ENCODE measurements around the gene GPC3.

The GPC3 gene

GRCh38 chrX:133601116-133601515 is 384.3 kb downstream of the GPC3 start:
- DNase-seq (ENCODE audit: low read depth in 2 of 2), result no peak

GRCh38 chrX:133600536-133600935 is 384.9 kb downstream of the GPC3 start:
- no peak for DNase-seq (ENCODE audit: low read depth in 2 of 2)

DNA sequence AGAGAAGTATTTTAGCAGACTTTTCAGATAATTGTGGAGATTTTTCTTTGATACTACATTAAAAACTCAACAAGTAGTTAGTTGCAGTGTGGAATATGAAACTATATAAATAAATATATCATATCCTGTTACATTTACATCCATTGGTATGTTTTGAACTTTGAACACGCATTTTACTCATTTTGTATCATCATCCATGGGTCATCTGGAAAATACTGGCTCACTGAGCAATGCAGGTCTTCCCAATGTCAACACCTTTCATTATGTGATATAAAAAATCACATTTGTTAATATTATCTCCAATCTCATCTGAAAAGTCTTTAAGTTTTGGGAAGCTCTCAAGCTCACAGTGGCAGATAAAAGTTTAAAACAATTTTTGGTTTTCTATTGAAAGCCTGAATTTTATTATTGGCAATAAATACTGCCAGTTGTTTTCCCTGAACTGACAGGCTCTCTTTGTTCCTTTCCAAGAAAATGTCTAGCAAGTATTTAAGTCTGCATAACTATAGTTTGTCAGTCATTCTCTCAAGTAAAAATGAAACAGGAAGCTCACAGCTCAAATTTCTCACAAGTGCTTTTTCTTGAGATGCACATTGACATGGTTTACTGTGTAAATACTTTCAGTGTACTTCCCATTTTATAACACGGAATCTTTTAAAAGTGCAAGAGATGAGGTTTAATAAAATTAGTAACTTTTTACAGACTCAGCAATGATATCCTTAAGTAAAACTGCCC is 386.6 kb downstream of the GPC3 start:
- DNase-seq (ENCODE audit: low read depth in 2 of 2), result no peak

- no peak for DNase-seq (ENCODE audit: low read depth in 2 of 2)
Observed at GRCh38 chrX:133594156-133594555, 391.2 kb downstream of the GPC3 start.

DNA sequence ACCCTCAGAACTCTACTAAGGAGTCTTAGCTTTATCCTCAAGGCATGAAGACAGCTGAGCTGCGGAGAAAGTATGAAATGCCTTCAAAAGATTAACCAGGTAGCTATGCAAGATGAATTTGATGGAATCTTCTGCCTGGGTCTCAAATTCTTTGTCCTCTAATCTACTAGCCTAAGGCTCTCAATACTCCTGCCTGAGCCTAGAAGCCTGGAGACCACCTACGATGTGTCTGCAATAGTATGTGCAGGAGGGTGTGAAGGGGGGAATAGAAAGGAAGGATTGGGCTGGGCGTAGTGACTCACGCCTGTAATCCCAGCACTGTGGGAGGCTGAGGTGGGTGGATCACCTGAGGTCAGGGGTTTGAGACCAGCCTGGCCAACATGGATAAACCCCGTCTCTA is 391.9 kb downstream of the GPC3 start:
- DNase-seq (ENCODE audit: low read depth in 2 of 2), result no peak

DNA sequence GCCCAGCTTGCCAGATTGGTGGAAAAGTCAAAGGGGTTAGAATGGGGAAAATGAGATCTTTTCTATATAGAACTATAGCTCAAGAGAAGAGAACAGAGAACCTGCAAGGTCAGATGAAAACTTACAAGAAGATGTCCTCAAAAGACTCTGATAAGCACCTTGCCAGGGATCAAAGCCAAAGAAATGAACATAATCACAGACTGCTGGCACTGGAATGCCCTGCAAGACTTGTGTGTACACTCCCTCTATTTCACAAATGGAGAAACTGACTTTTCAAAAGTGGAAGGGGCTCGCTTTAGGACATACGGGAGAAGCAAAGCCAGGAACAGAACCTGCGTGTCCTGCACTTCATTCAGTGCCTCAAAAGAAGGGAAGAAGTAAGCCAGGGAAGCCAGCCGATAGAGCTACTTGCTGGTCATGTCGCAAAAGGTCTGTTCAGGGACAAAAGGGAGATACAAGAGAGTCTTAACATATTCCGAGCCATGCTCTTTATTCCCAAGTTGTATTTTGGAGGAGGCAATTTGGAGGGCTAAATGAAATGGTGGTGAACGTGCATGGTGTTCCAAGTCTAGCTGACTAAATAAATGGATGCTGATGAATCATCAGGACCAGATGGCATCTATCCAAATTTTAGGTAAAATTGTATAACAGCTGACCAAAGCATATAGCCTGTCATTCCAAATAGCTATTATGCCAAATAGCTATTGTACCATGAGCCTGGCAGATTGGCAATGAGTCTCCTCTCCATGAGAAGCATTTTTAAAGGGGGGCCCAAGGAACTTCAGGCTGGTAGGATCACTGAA is 394.5 kb downstream of the GPC3 start:
- no peak for DNase-seq (ENCODE audit: low read depth in 2 of 2)

DNA sequence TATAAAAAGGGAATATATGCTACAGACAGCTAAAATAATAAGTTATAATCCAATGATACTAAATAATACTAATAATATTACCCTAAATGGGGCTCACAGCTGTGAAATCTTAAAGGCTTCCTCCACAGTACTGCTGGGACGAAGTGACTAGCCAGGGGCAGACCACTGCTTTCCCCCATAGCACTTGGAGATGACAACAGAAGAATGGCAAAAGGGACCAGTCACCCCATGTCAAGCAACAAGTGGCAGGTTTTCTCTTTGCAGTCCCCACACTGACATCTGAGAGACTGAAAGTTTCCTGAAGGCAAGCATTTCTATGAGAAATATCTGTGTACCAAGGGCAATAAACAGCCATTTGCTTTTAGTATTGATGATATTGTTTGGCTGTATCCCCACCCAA is 396.6 kb downstream of the GPC3 start:
- no peak for DNase-seq (ENCODE audit: low read depth in 2 of 2)

DNA sequence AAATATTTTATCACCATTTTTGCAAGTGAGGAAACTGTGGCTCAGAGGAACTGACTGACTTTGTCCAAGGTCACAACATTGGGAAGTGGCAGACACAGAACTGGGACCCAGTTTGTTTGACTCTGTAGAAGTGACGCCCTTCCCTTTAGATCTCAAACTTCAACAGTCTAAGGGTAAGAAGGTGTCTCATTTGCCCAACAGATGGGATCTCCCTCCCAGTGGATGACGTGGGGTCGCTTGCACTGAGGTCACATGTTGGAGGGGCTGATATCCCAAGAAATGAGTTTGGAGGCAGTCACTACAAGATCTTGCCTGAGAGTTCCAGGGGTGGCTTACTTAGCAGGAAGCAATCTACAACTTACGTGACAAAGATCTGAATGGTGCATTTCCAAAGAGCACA is 397.6 kb downstream of the GPC3 start:
- no peak for DNase-seq (ENCODE audit: low read depth in 2 of 2)

- no peak for DNase-seq (ENCODE audit: low read depth in 2 of 2)
Observed at GRCh38 chrX:133587071-133587470, 398.3 kb downstream of the GPC3 start.

DNA sequence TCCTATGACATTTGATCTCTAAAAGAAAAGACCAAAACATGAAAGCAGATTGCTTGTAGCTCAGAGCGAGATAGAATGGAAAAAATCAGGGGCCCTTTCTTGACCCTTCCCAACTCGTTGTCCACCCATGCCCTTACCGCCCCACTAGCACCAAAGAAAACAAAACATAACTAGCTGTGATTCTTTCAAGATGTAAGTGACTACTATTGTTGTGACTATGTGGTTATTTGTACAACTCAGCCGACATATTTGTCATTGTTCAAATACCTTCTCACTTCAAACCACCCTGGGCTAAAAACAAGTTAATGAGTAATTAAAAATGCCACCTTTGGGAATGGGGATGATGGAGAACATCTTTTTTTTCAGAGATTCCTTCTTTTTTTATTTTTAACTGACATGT is 399.0 kb downstream of the GPC3 start:
- no peak for DNase-seq (ENCODE audit: low read depth in 2 of 2)

GRCh38 chrX:133583825-133584224 is 401.6 kb downstream of the GPC3 start:
- DNase-seq (ENCODE audit: low read depth in 2 of 2), result no peak

DNA sequence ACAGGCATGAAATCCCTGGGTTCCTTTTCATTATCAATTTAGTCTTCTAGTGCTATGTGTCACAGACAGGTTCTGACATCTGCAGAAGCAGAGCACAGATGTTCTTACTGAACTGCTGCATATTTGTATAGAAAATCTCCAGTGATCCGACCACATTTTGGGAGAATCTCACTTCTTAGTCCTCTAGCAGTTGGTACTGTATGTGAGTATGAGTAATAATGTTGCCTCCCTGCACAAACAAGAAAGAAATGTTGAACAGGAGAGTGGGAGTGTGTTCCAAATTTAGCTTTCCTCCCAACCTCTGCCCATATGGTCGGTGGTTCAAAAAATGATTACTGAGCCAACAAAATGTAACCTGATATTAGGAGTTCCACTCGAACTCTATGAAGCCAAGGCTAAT is 404.8 kb downstream of the GPC3 start:
- DNase-seq (ENCODE audit: low read depth in 2 of 2), result no peak

- no peak for DNase-seq (ENCODE audit: low read depth in 2 of 2)
Observed at GRCh38 chrX:133579631-133580030, 405.8 kb downstream of the GPC3 start.

GRCh38 chrX:133576876-133577275 is 408.5 kb downstream of the GPC3 start:
- no peak for DNase-seq (ENCODE audit: low read depth in 2 of 2)

DNA sequence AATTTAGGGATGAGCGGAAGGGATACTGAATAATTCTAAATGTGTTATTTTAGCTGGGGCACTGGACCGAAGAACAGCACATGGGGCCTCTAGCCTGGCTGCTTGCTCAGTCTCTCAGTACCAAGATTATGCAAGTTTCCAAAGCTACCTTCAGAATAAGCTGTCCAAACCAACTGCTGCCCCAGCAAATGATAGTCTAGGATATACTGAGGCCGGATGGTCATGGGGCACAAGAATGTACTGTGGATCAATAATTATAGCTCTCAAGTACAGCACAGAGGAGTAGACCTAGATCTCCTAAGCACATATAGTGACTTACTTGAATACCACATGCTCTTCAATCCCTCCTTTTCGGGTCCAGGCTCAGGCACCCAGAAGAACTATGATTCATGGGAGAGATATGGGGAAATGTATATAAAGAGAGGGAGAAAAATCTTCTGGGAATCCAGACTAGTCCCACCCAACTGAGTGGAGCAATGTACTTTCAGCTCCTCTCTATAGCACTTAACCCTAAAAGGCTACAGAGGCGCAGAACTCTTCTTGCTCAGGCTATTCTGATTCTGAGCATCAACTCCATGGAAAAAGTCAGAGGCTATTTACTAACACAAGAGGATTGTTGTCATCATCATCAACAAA is 409.8 kb downstream of the GPC3 start:
- DNase-seq (ENCODE audit: low read depth in 2 of 2), result no peak

DNA sequence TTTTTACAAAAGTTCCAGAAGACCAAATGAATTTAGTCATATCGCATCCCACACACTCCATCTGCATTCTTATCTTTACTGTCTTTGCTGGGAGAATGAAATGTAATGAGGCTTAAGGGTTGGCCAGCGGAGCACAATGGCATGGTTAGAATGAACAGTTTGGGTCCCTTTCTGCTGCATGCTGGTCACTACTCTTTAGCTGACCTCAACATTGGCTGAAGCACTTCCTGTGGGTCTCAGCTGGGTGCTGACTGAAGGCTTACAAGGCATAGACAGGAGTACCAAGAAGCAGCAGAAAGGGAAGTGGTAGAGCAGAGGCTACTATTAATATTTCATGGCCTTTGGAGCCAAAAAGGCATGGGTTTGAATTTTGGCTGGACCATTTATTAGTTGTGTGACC is 410.7 kb downstream of the GPC3 start:
- DNase-seq (ENCODE audit: low read depth in 2 of 2), result no peak

- DNase-seq (ENCODE audit: low read depth in 2 of 2), result no peak
Observed at GRCh38 chrX:133570549-133570948, 414.8 kb downstream of the GPC3 start.

- no peak for DNase-seq (ENCODE audit: low read depth in 2 of 2)
Observed at GRCh38 chrX:133569217-133569616, 416.2 kb downstream of the GPC3 start.

DNA sequence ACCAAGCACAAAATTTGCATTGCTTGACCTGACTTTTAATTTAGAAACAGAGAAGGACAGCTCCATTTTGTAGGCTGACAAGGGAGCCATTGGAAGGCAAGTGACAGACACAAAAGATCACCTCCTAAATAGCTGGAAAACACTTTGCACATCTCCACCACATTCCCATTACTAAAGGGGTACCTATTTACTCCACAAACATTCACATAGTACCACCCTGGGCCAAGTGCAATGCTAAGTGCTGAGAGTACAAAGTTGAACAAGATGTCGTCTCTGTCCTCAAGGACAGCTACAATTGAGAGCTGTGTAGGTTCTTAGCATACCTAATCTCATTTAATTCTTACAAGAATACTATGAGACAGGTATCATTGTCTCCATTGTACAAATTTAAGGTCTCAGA is 417.3 kb downstream of the GPC3 start:
- no peak for DNase-seq (ENCODE audit: low read depth in 2 of 2)

GRCh38 chrX:133566876-133567275 is 418.5 kb downstream of the GPC3 start:
- no peak for DNase-seq (ENCODE audit: low read depth in 2 of 2)

DNA sequence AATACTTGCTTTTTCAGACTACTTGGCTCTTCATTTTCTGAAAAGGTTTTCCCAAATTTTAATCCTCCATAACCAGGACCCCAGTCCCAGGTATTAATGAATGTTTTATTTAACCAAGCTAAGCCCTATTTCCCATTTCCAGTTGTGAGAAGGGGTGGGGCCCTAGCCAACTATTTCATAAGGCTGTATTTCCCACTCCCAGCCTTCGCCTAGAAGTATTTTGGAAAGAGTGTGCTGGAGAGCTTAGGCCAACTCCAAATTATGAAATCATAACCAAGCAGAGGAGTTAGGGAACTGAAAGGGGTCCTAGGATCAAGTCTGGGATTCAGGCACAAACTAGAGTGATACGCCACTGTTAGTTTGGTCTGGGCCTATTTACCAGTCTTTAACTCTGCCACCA is 421.7 kb downstream of the GPC3 start:
- no peak for DNase-seq (ENCODE audit: low read depth in 2 of 2)

GRCh38 chrX:133561251-133561650 is 424.1 kb downstream of the GPC3 start:
- DNase-seq (ENCODE audit: low read depth in 2 of 2), result no peak

- no peak for DNase-seq (ENCODE audit: low read depth in 2 of 2)
Observed at GRCh38 chrX:133559909-133560308, 425.5 kb downstream of the GPC3 start.
